Retinal pigment epithelial cell (primary cell): ENCODE data around the gene POLR2F.

Experiments
- DNase-seq: peaks from one replicate; pipeline ENCODE4 v3.0.0-alpha.2; 2010; ENCODE audit warnings: low read depth
- H3K4me3 ChIP-seq: 2 replicates; pipeline ENCODE4 v1.5.1; 2011; ENCODE audit warnings: mild to moderate bottlenecking, low read length, control low read depth, moderate library complexity
- TF ChIP-seq, protein P1 (sequence below): conservative IDR thresholded peaks from 2 replicates; pipeline ENCODE4 v1.5.1; 2011; ENCODE audit warnings: low read depth, low read length, control low read depth, inconsistent platforms

Gene POLR2F

DNA sequence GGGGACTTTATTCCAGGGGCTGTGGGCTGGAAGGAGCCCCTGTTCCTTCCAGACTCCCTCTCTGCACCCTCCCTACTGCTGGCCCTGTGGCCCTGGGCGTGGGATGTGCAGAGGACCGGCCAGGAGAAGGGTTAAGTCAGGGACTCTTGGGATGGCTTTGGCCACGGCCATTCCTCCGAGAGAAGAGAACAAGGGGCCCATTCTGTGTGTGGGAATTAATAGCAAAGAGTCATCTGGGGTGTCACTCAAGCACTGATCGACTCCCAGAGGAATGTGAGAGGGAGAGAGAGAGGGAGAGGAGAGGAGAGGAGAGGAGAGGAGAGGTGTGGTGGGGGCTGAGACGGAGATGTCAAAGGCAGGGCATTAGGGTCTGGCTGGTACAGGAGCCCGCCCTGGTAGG is 45.0 kb downstream of the POLR2F start:
- TF ChIP-seq, protein P1, sequence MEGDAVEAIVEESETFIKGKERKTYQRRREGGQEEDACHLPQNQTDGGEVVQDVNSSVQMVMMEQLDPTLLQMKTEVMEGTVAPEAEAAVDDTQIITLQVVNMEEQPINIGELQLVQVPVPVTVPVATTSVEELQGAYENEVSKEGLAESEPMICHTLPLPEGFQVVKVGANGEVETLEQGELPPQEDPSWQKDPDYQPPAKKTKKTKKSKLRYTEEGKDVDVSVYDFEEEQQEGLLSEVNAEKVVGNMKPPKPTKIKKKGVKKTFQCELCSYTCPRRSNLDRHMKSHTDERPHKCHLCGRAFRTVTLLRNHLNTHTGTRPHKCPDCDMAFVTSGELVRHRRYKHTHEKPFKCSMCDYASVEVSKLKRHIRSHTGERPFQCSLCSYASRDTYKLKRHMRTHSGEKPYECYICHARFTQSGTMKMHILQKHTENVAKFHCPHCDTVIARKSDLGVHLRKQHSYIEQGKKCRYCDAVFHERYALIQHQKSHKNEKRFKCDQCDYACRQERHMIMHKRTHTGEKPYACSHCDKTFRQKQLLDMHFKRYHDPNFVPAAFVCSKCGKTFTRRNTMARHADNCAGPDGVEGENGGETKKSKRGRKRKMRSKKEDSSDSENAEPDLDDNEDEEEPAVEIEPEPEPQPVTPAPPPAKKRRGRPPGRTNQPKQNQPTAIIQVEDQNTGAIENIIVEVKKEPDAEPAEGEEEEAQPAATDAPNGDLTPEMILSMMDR: no peak
- no peak overlapping the region for H3K4me3 ChIP-seq
- DNase-seq: peak; percentile 18

DNA sequence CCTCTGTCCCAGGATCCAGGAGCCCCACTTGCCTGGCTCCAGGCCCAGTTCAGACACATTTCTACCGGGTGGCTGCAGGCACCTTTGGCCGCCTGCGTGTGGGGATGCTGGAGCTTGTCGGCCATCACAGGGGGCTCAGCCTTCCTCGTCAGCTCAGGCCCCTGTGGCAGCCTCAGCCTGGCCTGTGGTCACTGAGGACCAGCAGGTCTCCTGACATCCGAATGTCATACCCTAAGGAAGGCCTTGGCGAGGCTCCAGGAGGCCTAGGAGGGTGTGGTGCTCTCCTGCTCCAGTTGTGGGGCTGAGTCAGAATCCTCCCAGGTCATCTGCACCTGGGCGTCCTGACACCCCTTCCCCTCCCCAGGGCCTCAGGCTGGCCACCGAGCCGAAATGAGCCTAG is 45.7 kb downstream of the POLR2F start:
- TF ChIP-seq, protein P1: no peak
- no peak overlapping the region for H3K4me3 ChIP-seq
- DNase-seq: no peak

DNA sequence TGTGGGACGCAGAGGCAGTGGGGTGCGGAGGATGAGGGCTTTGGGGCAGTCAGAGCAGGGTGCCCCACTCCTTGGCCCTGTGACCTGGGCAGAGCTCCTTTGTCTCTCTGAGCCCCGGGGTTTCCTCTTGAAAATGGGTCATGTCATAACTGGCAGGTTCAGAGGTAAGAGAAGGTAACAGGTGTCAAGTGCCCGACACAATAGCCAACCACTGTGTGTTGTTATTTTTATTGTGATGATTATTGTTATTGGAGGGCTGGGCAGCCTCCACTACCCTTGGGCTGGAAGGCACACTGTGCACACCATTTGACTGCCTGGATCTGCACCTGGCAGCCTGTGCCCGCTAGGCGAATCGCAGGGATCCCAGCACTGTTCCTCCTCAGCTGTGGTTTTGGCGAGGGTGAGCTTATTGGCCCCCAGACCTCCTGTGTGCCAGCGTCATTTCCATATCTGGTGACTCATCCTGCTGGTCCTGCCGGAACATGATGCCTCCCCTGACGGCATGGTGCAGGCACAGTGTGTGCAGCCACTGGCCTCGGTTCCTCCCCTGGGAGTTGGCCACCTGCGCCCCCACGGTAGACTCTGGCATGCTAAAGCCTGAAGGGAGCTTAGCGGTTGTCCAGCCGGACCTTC is 46.3 kb downstream of the POLR2F start:
- TF ChIP-seq, protein P1: no peak
- H3K4me3 ChIP-seq: no peak overlapping the region
- DNase-seq: peak; percentile 64

DNA sequence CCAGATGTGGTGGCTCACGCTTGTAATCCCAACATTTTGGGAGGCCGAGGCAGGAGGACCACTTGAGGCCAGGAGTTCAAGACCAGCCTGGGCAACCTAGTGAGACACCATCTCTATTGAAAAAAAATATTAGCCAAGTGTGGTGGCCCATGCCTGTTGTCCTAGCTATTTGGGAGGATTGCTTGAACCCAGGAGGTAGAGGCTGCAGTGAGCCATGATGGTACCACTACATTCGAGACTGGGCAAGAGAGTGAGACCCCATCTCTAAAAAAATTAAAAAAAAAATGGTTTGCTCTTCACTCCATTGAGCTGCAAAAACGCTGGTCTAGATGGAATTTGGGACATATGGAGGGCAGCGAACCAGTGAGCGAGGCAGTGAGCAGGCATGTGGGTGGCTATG is 52.4 kb downstream of the POLR2F start:
- DNase-seq: no peak
- no peak overlapping the region for H3K4me3 ChIP-seq
- TF ChIP-seq, protein P1: no peak

DNA sequence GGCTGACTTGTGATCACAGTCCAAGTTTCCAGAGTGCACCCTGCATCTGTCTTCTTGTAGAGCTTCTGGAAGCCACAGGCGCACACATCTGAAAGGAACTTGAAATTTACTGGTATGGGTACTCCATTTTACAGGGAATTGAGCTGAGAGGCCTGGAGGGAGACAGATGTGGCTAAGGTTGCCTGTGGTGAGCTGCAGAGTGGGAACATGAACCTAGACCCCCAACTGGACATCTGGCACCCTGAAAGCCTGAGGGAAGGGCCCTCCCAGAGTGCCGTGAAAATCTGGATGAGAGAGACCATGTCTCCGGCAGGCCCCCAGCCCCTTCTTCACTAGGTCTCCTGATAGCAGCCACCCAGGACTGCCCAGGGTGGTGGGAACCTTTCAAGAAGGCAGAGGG is 53.4 kb downstream of the POLR2F start:
- no peak for DNase-seq
- no peak overlapping the region for H3K4me3 ChIP-seq
- TF ChIP-seq, protein P1: no peak

DNA sequence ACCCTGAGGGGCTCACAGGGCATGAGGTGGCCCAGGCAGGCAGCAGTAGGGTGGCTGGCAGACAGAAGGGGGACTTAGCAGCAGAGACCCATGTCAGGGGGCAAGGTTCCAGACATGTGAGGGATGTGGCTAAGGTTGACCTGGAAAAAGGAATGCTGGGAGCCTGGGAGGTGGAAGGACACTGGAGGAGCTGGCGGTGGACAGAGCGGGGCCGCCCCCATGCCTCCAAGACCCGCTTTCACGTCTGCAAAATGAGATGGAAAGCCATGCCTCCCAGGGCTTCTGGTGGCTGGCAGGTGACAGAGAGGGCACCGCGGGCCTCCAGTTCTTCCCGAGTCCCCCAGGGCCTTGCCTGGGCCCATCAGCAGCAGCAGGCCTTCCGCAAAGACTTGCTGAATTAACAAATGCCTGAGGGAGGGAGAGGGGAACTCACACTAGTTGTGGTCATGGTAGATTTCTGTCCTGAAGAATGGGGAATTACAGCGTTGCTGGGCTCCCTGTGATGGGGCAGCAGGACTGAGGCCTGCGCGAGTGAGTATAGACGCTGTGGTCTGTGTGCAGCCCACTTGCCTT is 53.9 kb downstream of the POLR2F start:
- H3K4me3 ChIP-seq: no peak overlapping the region
- TF ChIP-seq, protein P1: no peak

More for the DNA sequence above, 53.9 kb downstream of the POLR2F start:
- DNase-seq: no peak
